GM12874 (cell line): ENCODE results near the gene GTPBP1.

Experiments
- CTCF ChIP-seq: IDR thresholded peaks from 2 replicates; pipeline ENCODE4 v1.5.1; 2011; ENCODE audit warnings: low read depth, mild to moderate bottlenecking, control low read depth, low read length, moderate library complexity; ENCODE audit not compliant: insufficient read depth

Gene GTPBP1

GRCh38 chr22:38718414-38718813, 12.7 kb downstream of the GTPBP1 start:
- TF ChIP-seq CTCF = no peak

- TF ChIP-seq CTCF = no peak
These were observed 13.5 kb downstream of the GTPBP1 start for GRCh38 chr22:38719196-38719595.

GRCh38 chr22:38720350-38720749, 14.6 kb downstream of the GTPBP1 start:
- no peak for TF ChIP-seq CTCF

GRCh38 chr22:38721551-38721950, 15.8 kb downstream of the GTPBP1 start:
- TF ChIP-seq CTCF = no peak

GRCh38 chr22:38724176-38724575, 18.4 kb downstream of the GTPBP1 start:
- no peak for TF ChIP-seq CTCF

GRCh38 chr22:38724926-38725571, 19.3 kb downstream of the GTPBP1 start:
- TF ChIP-seq CTCF = peak; percentile 50

- TF ChIP-seq CTCF = no peak
These were observed 20.3 kb downstream of the GTPBP1 start for GRCh38 chr22:38725900-38726655.
